Vagina (tissue), 2 donors: Measurements from ENCODE around the gene PDLIM4.

Source experiments
- CTCF ChIP-seq, 3 experiments: fragments of 450-650 bp in 2 of 3; fragments of 200-600 bp in 1 of 3; sonication (generic) in 1 of 3; IDR thresholded peaks; one replicate each; pipeline ENCODE4 v1.5.1; 2017 to 2019; ENCODE audit warnings: antibody characterized with exemption in 3 of 3, mild to moderate bottlenecking in 2 of 3, moderate library complexity in 2 of 3
- POLR2A ChIP-seq, 2 donors: fragments of 450-650 bp; IDR thresholded peaks; one replicate each; pipeline ENCODE4 v1.6.1; 2017; ENCODE audit warnings: antibody characterized with exemption in 2 of 2, mild to moderate bottlenecking in 2 of 2, moderate library complexity in 2 of 2

DNA sequence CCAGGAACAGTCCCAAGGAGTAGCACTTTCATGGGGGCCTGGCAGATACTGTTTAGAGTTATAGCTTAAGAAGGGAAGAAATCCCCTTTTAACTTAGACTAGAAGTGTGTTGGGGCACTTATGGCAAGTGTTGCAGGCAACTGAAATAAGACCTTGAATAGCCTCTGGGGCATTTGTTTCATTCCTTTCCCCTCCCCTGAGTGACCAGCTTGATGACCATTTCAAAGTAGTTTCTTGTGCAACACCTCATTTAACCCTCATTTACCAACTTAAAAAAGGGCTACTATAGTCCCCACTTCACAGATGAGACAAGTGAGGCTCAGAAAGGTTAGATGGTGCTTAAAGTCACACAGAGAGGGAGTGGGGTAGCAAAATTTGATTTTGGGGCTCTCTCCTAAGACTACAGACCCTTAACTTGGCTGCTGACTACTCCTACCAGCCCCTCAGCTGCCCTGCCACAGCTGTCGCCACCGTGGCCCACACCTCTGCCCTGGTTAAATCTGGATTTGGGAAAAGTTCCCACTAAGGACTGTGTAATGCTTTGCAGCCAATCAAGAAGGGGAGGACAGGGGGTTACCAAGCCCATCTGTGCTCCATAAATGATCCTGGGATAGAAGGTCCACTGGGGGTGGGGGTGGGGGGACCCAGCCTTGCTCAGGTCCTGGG lies 5.5 kb downstream of the PDLIM4 start:
- TF ChIP-seq CTCF (IDR thresholded peaks at IDR 0.05) (no peak), POLR2A (IDR thresholded peaks at IDR 0.05) (no peak)
